Left hindlimb (tissue), 1 donor: Measurements from ENCODE around the gene PLXNC1.
A peak's percentile ranks its signal among the peaks of the same experiment; 100 is the strongest.

ENCODE experiments used
- DNase-seq: peaks from one replicate; pipeline ENCODE4 v3.0.0-alpha.2; 2018

Gene PLXNC1

GRCh38 chr12:94245631-94246383 lies 97.4 kb downstream of the PLXNC1 start:
- no peak for DNase-seq

- DNase-seq, result no peak
Observed at GRCh38 chr12:94247246-94247645, 98.9 kb downstream of the PLXNC1 start.

- DNase-seq, result no peak
Observed at GRCh38 chr12:94248582-94248981, 100.2 kb downstream of the PLXNC1 start.

GRCh38 chr12:94250130-94250529 lies 101.8 kb downstream of the PLXNC1 start:
- no peak for DNase-seq

- no peak for DNase-seq
Observed at GRCh38 chr12:94254270-94254669, 105.9 kb downstream of the PLXNC1 start.

- DNase-seq, result no peak
Observed at GRCh38 chr12:94255006-94255405, 106.6 kb downstream of the PLXNC1 start.

GRCh38 chr12:94255428-94255827 lies 107.1 kb downstream of the PLXNC1 start:
- DNase-seq, result no peak

- DNase-seq, result no peak
Observed at GRCh38 chr12:94258593-94258992, 110.2 kb downstream of the PLXNC1 start.

- DNase-seq, result no peak
Observed at GRCh38 chr12:94260017-94260416, 111.6 kb downstream of the PLXNC1 start.

GRCh38 chr12:94260717-94261116 lies 112.3 kb downstream of the PLXNC1 start:
- no peak for DNase-seq

GRCh38 chr12:94261119-94261518 lies 112.7 kb downstream of the PLXNC1 start:
- DNase-seq, result no peak

- DNase-seq, result no peak
Observed at GRCh38 chr12:94261786-94262185, 113.4 kb downstream of the PLXNC1 start.

- peak; percentile 89 for DNase-seq
Observed at GRCh38 chr12:94262228-94263010, 114.0 kb downstream of the PLXNC1 start.

- DNase-seq, result no peak
Observed at GRCh38 chr12:94263011-94263811, 114.8 kb downstream of the PLXNC1 start.

GRCh38 chr12:94263905-94264561 lies 115.7 kb downstream of the PLXNC1 start:
- DNase-seq, result peak; percentile 82

GRCh38 chr12:94264736-94265485 lies 116.5 kb downstream of the PLXNC1 start:
- no peak for DNase-seq

- DNase-seq, result no peak
Observed at GRCh38 chr12:94265539-94265938, 117.2 kb downstream of the PLXNC1 start.

GRCh38 chr12:94265966-94266745 lies 117.8 kb downstream of the PLXNC1 start:
- no peak for DNase-seq

GRCh38 chr12:94266796-94267536 lies 118.6 kb downstream of the PLXNC1 start:
- DNase-seq, result no peak

- no peak for DNase-seq
Observed at GRCh38 chr12:94267537-94267872, 119.1 kb downstream of the PLXNC1 start.
